ENCODE results near the gene ITPR2. TPM values are rescaled to one million over a fixed set of nuclear protein-coding genes. Genes with fewer than 3 reads are reported as not detected.

The ITPR2 gene
- total and polyA plus RNA-seq, 2 experiments from 2014 or later, result 5.0 to 9.1 TPM

GRCh38 chr12:26512213-26512612, 320.8 kb downstream of the ITPR2 start:
- Histone ChIP-seq H3K4me2 (ENCODE audit: unreplicated experiment) (no peak overlapping the region), H2AFZ (no peak overlapping the region), H3K27me3 (replicated peaks; ENCODE audit: insufficient read depth) (no peaks in the 10 kb centered on the region), H3F3A (ENCODE audit: insufficient read depth) (no peaks in the 10 kb centered on the region), H3K4me1 (ENCODE audit: insufficient read depth) (no peaks in the 10 kb centered on the region), H3K4me3 (no peak overlapping the region), H4K20me1 (ENCODE audit: insufficient read depth) (no peaks in the 10 kb centered on the region), H3K27ac (no peak overlapping the region), H3K79me2 (ENCODE audit: insufficient read depth) (no peaks in the 10 kb centered on the region), H3K9ac (no peak overlapping the region), H3K9me2 (ENCODE audit: insufficient read depth) (no peaks in the 10 kb centered on the region), H3K9me3 (ENCODE audit: low read depth) (no peaks in the 10 kb centered on the region), H3K36me3 (ENCODE audit: low read depth) (no peaks in the 10 kb centered on the region)
- in situ Hi-C loops (cut with MboI), result no loop called here
- TF ChIP-seq EZH2phosphoT487 (IDR thresholded peaks at IDR 0.05; ENCODE audit: insufficient read depth, low read depth) (no peak), EZH2 (IDR thresholded peaks at IDR 0.05; ENCODE audit: insufficient read depth, poor library complexity, severe bottlenecking) (no peak)
- no peak for DNase-seq
- 94 to 95% methylated on average over 3 of the region's 3 CpGs for WGBS, 2 experiments (ENCODE audit: low coverage in 1 of 2, low lambda C conversion rate in 2 of 2, missing lambda C conversion rate in 2 of 2)

DNA sequence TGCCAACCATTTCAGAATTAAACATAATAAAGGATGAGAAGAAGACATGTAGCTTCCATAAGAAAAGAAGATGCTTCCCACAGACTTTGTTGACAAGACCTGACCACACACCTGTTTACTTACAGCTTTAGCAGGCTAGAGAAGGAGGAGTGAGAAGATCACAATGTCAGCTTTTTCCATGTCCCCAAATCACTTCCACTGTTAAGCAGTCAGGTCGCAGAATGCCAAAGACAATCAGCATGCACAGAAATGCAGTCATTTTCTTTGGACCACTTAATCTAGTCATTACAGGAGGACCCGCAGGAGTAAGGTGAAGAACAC, 322.7 kb downstream of the ITPR2 start:
- no peaks in the 10 kb centered on the region for H3K79me2 ChIP-seq (ENCODE audit: insufficient read depth)
- H3F3A ChIP-seq (ENCODE audit: insufficient read depth), result no peaks in the 10 kb centered on the region
- WGBS, 2 experiments (ENCODE audit: low coverage in 1 of 2, low lambda C conversion rate in 2 of 2, missing lambda C conversion rate in 2 of 2), result 92 to 98% methylated on average over 2 of the region's 2 CpGs
- no peaks in the 10 kb centered on the region for H3K4me1 ChIP-seq (ENCODE audit: insufficient read depth)
- no peak overlapping the region for H3K27ac ChIP-seq
- in situ Hi-C loops (cut with MboI), result no loop called here
- no peaks in the 10 kb centered on the region for H3K36me3 ChIP-seq (ENCODE audit: low read depth)
- H3K4me2 ChIP-seq (ENCODE audit: unreplicated experiment), result no peak overlapping the region
- no peak overlapping the region for H2AFZ ChIP-seq
- H3K27me3 ChIP-seq (replicated peaks; ENCODE audit: insufficient read depth), result no peaks in the 10 kb centered on the region
- DNase-seq, result no peak
- no peak for TF ChIP-seq EZH2phosphoT487 (IDR thresholded peaks at IDR 0.05; ENCODE audit: insufficient read depth, low read depth)
- no peak for TF ChIP-seq EZH2 (IDR thresholded peaks at IDR 0.05; ENCODE audit: insufficient read depth, poor library complexity, severe bottlenecking)
- no peaks in the 10 kb centered on the region for H3K9me3 ChIP-seq (ENCODE audit: low read depth)
- no peaks in the 10 kb centered on the region for H4K20me1 ChIP-seq (ENCODE audit: insufficient read depth)
- no peaks in the 10 kb centered on the region for H3K9me2 ChIP-seq (ENCODE audit: insufficient read depth)
- H3K4me3 ChIP-seq, result no peak overlapping the region
- no peak overlapping the region for H3K9ac ChIP-seq

DNA sequence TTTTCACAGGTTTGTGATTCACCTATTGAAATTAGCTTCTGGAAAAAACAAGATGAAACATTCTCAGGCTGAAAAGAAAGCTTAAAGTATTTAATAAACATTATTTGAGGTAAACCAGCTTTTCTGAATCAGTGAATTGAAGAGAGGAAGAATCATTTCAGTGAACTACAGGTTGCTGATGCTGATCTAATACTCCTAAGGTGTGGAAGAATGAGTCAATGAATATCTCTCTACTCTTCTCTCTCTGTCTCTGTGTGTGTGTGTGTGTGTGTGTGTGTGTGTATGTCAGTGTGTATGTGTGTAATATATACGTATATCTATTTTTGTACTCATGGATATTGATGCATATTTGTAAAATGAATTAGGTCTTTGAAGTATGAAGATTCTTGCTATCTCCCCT, 325.4 kb downstream of the ITPR2 start:
- no peaks in the 10 kb centered on the region for H4K20me1 ChIP-seq (ENCODE audit: insufficient read depth)
- in situ Hi-C loops (cut with MboI), result no loop called here
- H3K9ac ChIP-seq, result no peak overlapping the region
- H3K36me3 ChIP-seq (ENCODE audit: low read depth), result no peaks in the 10 kb centered on the region
- H3K9me3 ChIP-seq (ENCODE audit: low read depth), result no peaks in the 10 kb centered on the region
- H3K4me3 ChIP-seq, result no peak overlapping the region
- H3K27ac ChIP-seq, result no peak overlapping the region
- no peaks in the 10 kb centered on the region for H3K4me1 ChIP-seq (ENCODE audit: insufficient read depth)
- no peak for TF ChIP-seq EZH2 (IDR thresholded peaks at IDR 0.05; ENCODE audit: insufficient read depth, poor library complexity, severe bottlenecking)
- no peak for TF ChIP-seq EZH2phosphoT487 (IDR thresholded peaks at IDR 0.05; ENCODE audit: insufficient read depth, low read depth)
- no peaks in the 10 kb centered on the region for H3K79me2 ChIP-seq (ENCODE audit: insufficient read depth)
- no peaks in the 10 kb centered on the region for H3K27me3 ChIP-seq (replicated peaks; ENCODE audit: insufficient read depth)
- H2AFZ ChIP-seq, result no peak overlapping the region
- DNase-seq, result no peak
- WGBS, 2 experiments (ENCODE audit: low coverage in 1 of 2, low lambda C conversion rate in 2 of 2, missing lambda C conversion rate in 2 of 2), result 100% methylated on average over 1 of the region's 1 CpG
- no peak overlapping the region for H3K4me2 ChIP-seq (ENCODE audit: unreplicated experiment)
- no peaks in the 10 kb centered on the region for H3F3A ChIP-seq (ENCODE audit: insufficient read depth)
- no peaks in the 10 kb centered on the region for H3K9me2 ChIP-seq (ENCODE audit: insufficient read depth)

DNA sequence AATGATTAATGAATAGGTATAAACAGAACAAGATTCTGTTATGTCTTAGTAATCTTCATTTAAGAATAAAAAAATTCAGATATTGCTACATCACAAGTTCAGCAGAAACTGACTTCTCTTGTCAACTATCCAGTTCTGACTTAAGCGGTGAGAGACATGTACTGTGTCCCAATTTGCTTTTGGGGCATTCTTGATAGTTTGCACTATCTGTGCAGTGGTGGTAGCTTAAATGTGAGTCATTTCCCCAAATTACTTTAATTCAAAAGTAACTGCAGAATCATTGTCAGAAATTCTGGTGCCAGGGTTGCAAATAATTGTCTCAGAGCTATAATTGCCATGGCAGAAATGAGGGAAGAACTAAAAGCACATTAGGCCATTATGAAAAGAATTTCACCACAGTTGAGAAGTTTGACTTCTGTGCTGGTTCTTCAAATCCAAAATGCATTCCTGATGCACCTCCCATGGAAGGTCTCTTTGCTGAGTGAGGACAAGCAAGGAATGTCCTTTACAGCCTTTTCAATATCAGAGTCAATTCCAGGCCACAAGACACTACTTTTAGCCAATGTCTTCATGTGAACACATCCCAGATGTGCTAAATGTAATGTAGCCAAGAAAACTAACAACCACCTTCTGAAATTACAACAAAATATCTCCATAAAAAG, 332.9 kb downstream of the ITPR2 start:
- H3K27ac ChIP-seq, result no peak overlapping the region
- H3K9me2 ChIP-seq (ENCODE audit: insufficient read depth), result no peaks in the 10 kb centered on the region
- no peaks in the 10 kb centered on the region for H3K27me3 ChIP-seq (replicated peaks; ENCODE audit: insufficient read depth)
- H3K79me2 ChIP-seq (ENCODE audit: insufficient read depth), result no peaks in the 10 kb centered on the region
- no peaks in the 10 kb centered on the region for H3K36me3 ChIP-seq (ENCODE audit: low read depth)
- no peak for TF ChIP-seq EZH2phosphoT487 (IDR thresholded peaks at IDR 0.05; ENCODE audit: insufficient read depth, low read depth)
- no peak for TF ChIP-seq EZH2 (IDR thresholded peaks at IDR 0.05; ENCODE audit: insufficient read depth, poor library complexity, severe bottlenecking)
- WGBS, 2 experiments (ENCODE audit: low coverage in 1 of 2, low lambda C conversion rate in 2 of 2, missing lambda C conversion rate in 2 of 2), result 25 to 27% methylated on average over 1 of the region's 1 CpG
- H4K20me1 ChIP-seq (ENCODE audit: insufficient read depth), result no peaks in the 10 kb centered on the region
- no peak overlapping the region for H2AFZ ChIP-seq
- H3F3A ChIP-seq (ENCODE audit: insufficient read depth), result no peaks in the 10 kb centered on the region
- in situ Hi-C loops (cut with MboI), result no loop called here
- H3K9ac ChIP-seq, result no peak overlapping the region
- H3K4me1 ChIP-seq (ENCODE audit: insufficient read depth), result peaks cover 5% of the 10 kb centered on the region; the same call in 1 of the 2 replicates
- no peak overlapping the region for H3K4me3 ChIP-seq
- no peaks in the 10 kb centered on the region for H3K9me3 ChIP-seq (ENCODE audit: low read depth)
- DNase-seq, result peak; percentile 27
- H3K4me2 ChIP-seq (ENCODE audit: unreplicated experiment), result no peak overlapping the region

GRCh38 chr12:26496170-26496569, 336.8 kb downstream of the ITPR2 start:
- 100% methylated on average over 1 of the region's 1 CpG for WGBS, 2 experiments (ENCODE audit: low coverage in 1 of 2, low lambda C conversion rate in 2 of 2, missing lambda C conversion rate in 2 of 2)
- Histone ChIP-seq H3K4me3 (no peak overlapping the region), H3F3A (ENCODE audit: insufficient read depth) (no peaks in the 10 kb centered on the region), H3K27ac (no peak overlapping the region), H3K4me2 (ENCODE audit: unreplicated experiment) (no peak overlapping the region), H3K27me3 (replicated peaks; ENCODE audit: insufficient read depth) (no peaks in the 10 kb centered on the region), H4K20me1 (ENCODE audit: insufficient read depth) (no peaks in the 10 kb centered on the region), H3K36me3 (ENCODE audit: low read depth) (no peaks in the 10 kb centered on the region), H2AFZ (no peak overlapping the region), H3K9me3 (ENCODE audit: low read depth) (no peaks in the 10 kb centered on the region), H3K9ac (no peak overlapping the region), H3K4me1 (ENCODE audit: insufficient read depth) (peaks cover 5% of the 10 kb centered on the region; the same call in 1 of the 2 replicates), H3K9me2 (ENCODE audit: insufficient read depth) (no peaks in the 10 kb centered on the region), H3K79me2 (ENCODE audit: insufficient read depth) (no peaks in the 10 kb centered on the region)
- DNase-seq, result peak; percentile 10
- in situ Hi-C loops (cut with MboI), result no loop called here
- TF ChIP-seq EZH2phosphoT487 (IDR thresholded peaks at IDR 0.05; ENCODE audit: insufficient read depth, low read depth), result no peak
- no peak for TF ChIP-seq EZH2 (IDR thresholded peaks at IDR 0.05; ENCODE audit: insufficient read depth, poor library complexity, severe bottlenecking)
